ENCODE results near the gene ADIRF.
"Not testable (repeated sequence)": the region's sequence is repeated elsewhere in the genome, so short reads cannot be mapped to it uniquely, and the experiment has no call there.

ADIRF gene

DNA sequence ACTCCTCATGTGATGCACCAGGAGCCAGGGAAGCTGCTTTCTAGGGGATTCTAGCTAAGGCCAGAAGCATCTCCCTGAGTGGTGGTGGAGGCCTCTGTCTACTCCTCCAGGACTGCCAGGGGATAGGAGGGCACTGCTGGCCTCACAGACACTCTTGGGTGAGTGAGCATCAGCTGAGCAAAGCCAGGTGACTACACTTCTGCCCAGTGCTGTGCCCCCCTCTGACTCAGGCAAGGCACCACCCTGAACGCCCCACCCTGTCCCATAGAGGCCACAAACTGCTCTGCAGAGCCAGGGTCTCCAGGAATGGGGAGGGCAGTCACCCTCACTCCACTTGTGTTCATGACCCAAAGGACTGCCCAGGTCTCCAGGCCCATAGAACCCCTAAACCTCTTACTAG, 51.2 kb downstream of the ADIRF start:
- peak; percentile 32 for DNase-seq (ENCODE audit: low read depth)
- H3K4me3 ChIP-seq (ENCODE audit: low read length): not testable (repeated sequence)

DNA sequence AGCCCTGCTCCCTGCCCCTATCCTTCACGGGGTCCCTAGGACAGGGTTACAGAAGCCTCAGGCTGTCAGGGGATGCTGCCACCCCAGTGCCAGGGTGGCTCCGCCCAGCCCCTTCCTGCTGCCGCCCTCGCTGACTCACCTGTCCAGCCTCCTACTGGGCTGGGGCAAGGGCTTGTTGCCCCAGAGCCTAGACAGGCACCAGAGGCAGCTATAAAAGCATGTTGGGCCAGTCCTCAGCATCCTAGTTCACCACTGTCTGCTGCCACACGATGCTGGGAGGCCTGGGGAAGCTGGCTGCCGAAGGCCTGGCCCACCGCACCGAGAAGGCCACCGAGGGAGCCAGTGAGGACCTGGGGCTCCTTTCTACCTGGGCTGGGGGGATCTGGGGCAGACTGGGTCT, 51.8 kb downstream of the ADIRF start, which contains the start of gene FAM25A:
Gene FAM25A, plus strand, starts transcription at position 239 of the 400 bp plus-strand sequence. Its CDS starts 31 bp downstream, at position 270.
- DNase-seq (ENCODE audit: low read depth): peak; percentile 18
- H3K4me3 ChIP-seq (ENCODE audit: low read length): not testable (repeated sequence)

Data from epithelial cell of esophagus (primary cell).